HepG2 (cell line): ENCODE data around the gene SEBOX. TPM values are rescaled to one million over a fixed set of nuclear protein-coding genes. Genes with fewer than 3 reads are reported as not detected.

Experiments used
- ATAC-seq: fragments of 200-7000 bp; cut with Tn5 transposase; 3 replicates; pipeline ENCODE4 v1.9.1; 2020; ENCODE audit warnings: mild to moderate bottlenecking, moderate library complexity
- BruUV-seq: library from RNA; stranded (reverse); fragments of 400-500 nt; replicated peaks from 2 replicates; lab custom pipeline; 2021; lab: Mats Ljungman, UMichigan
- CTCF ChIA-PET: fragments of 300-600 bp; formaldehyde crosslinking; extraction: SDS; loops from one replicate; lab custom pipeline; 2021; ENCODE audit warnings: low total read pairs, inconsistent platforms, low intra/inter-chr PET ratio; lab: Yijun Ruan, JAX
- POLR2A ChIA-PET: fragments of 350-600 bp; sonication (Branson Sonifier 250); formaldehyde crosslinking; loops from one replicate; lab custom pipeline; 2020; ENCODE audit warnings: antibody characterized with exemption, inconsistent platforms; lab: Yijun Ruan, JAX
- DNase-seq: peaks from one replicate; pipeline ENCODE4 v3.0.0-alpha.2; 2015; ENCODE audit warnings: low spot score
- FAIRE-seq: peaks from 3 replicates; lab custom pipeline; 2011; peaks lifted over from hg19 to GRCh38; lab: Jason Lieb, UNC
- H2AFZ ChIP-seq: one replicate; pipeline ENCODE4 v1.6.1; 2011; ENCODE audit warnings: low read length, inconsistent platforms
- H3K27ac ChIP-seq: fragments of 300-600 bp; 3 replicates; pipeline ENCODE4 v1.8.0; 2011; ENCODE audit warnings: mixed run types, mild to moderate bottlenecking, mixed read lengths, low read length, inconsistent platforms; ENCODE audit not compliant: insufficient read depth; ENCODE audit errors: extremely low read length
- H3K27me3 ChIP-seq, 2 experiments: fragments of 200-600 bp in 1 of 2; 2 replicates in 1 of 2; 3 replicates in 1 of 2; pipeline versions ENCODE4 v1.6.0 to v1.8.0; 2011; ENCODE audit warnings: low read length in 2 of 2, mild to moderate bottlenecking in 2 of 2, moderate library complexity in 2 of 2, inconsistent platforms in 1 of 2; ENCODE audit not compliant: insufficient read depth in 2 of 2, control insufficient read depth in 1 of 2
- H3K36me3 ChIP-seq, 2 experiments: fragments of 200-600 bp in 1 of 2; replicated peaks in 1 of 2; 2 replicates in 1 of 2; 3 replicates in 1 of 2; pipeline versions ENCODE4 v1.5.1 to v1.8.0; 2011; ENCODE audit warnings: low read length in 2 of 2, inconsistent platforms in 1 of 2; ENCODE audit not compliant: insufficient read depth in 2 of 2, control insufficient read depth in 1 of 2
- H3K4me1 ChIP-seq: 2 replicates; pipeline ENCODE4 v1.5.1; 2012; ENCODE audit warnings: low read length, inconsistent platforms; ENCODE audit not compliant: insufficient read depth
- H3K4me2 ChIP-seq: 2 replicates; pipeline ENCODE4 v1.6.0; 2011; ENCODE audit warnings: low read depth, low read length, inconsistent platforms
- H3K4me3 ChIP-seq, 3 experiments: fragments of 200-600 bp in 1 of 3; sonication (generic), shearing (Covaris generic) in 1 of 3; replicated peaks in 1 of 3; 2 replicates each; pipeline ENCODE4 v1.5.1; 2011 to 2016; ENCODE audit warnings: low read length in 3 of 3, inconsistent platforms in 2 of 3, low read depth in 2 of 3, mild to moderate bottlenecking in 2 of 3, control low read depth in 1 of 3, mixed read lengths in 1 of 3; ENCODE audit not compliant: insufficient read depth in 1 of 3
- H3K79me2 ChIP-seq: one replicate; pipeline ENCODE4 v1.6.1; 2011; ENCODE audit warnings: low read length, inconsistent platforms; ENCODE audit not compliant: insufficient read depth
- H3K9ac ChIP-seq: 2 replicates; pipeline ENCODE4 v1.6.0; 2011; ENCODE audit warnings: mild to moderate bottlenecking, low read depth, low read length, inconsistent platforms; ENCODE audit not compliant: insufficient read depth
- H3K9me3 ChIP-seq: 2 replicates; pipeline ENCODE4 v1.5.1; 2012; ENCODE audit warnings: mild to moderate bottlenecking, low read length
- H4K20me1 ChIP-seq: 2 replicates; pipeline ENCODE4 v1.6.0; 2011; ENCODE audit warnings: inconsistent platforms, mild to moderate bottlenecking, low read length, moderate library complexity; ENCODE audit not compliant: insufficient read depth
- NFE2L2 ChIP-seq: fragments of 150-350 bp; IDR thresholded peaks from 2 replicates; pipeline ENCODE4 v1.6.1; 2014; ENCODE audit warnings: low read length
- PCBP1 ChIP-seq: fragments of 200-400 bp; formaldehyde crosslinking; IDR thresholded peaks from 2 replicates; pipeline ENCODE4 v1.6.1; 2017; ENCODE audit warnings: mild to moderate bottlenecking, low read depth, low read length, borderline replicate concordance
- ZNF766 ChIP-seq: sonication (generic); formaldehyde crosslinking; IDR thresholded peaks from 2 replicates; pipeline ENCODE4 v1.5.0; 2020; ENCODE audit warnings: missing genetic modification reagents, borderline replicate concordance
- ZNF773 ChIP-seq: sonication (generic); formaldehyde crosslinking; IDR thresholded peaks from 2 replicates; pipeline ENCODE4 v1.4.0; 2020; ENCODE audit warnings: missing genetic modification reagents, borderline replicate concordance
- ZNF879 ChIP-seq: sonication (generic); formaldehyde crosslinking; IDR thresholded peaks from 2 replicates; pipeline ENCODE4 v1.8.1; 2023; ENCODE audit warnings: missing genetic modification reagents
- WGBS: methylation state at CpG from one replicate; pipeline ENCODE4 v1.1.6; 2017; ENCODE audit warnings: low lambda C conversion rate; 5-methylcytosine and 5-hydroxymethylcytosine counted together
- in situ Hi-C: cut with HindIII; loops from 2 replicates; pipeline ENCODE4 v1.10.0; 2017; ENCODE audit warnings: low pct_unique_long_range_greater_than_20kb; ENCODE audit not compliant: extremely low pct_ligation_motif_present
- intact Hi-C: fragments of 100-400 bp; cut with micrococcal nuclease; formaldehyde crosslinking; loops from one replicate; pipeline ENCODE4 v1.10.0; 2022; ENCODE audit not compliant: unreplicated experiment
- microRNA-seq: library from miRNA; unstranded; fragments of <30 nt; microRNA quantifications from one replicate; pipeline ENCODE4, GENCODE V29; 2020
- polyA plus RNA-seq, 8 experiments: library from polyadenylated mRNA; depleted of rRNA in 3 of 8; stranded (reverse) in 7 of 8; unstranded in 1 of 8; fragments of >200 nt; fragmentation: Illumina TruSeq in 4 of 8; extraction: Trizol in 4 of 8; gene quantifications; 2 replicates each; pipeline versions ENCODE4 v1.2.1 to v1.2.3, GENCODE V29; 2011 to 2016; ENCODE audit warnings: low read depth in 4 of 8, missing spikeins in 1 of 8, mixed read lengths in 1 of 8; ENCODE audit not compliant: insufficient read depth in 1 of 8
- total RNA-seq, 5 experiments: library from RNA; depleted of rRNA; stranded (reverse); fragments of >200 nt; fragmentation: Illumina TruSeq; extraction: Trizol; gene quantifications; 2 replicates each; pipeline ENCODE4 v1.2.3, GENCODE V29; 2016; ENCODE audit warnings: low read depth in 1 of 5

Gene SEBOX
- total and polyA plus RNA-seq, 2 of the 13 experiments (the other 11 are each of a cell fraction or from before 2014, with no cell fraction given), result not detected

- ATAC-seq (no peak), FAIRE-seq (no peak), DNase-seq (no peak)
- ChIA-PET CTCF (no interaction called here), POLR2A (no interaction called here)
- peaks cover 31% of the 10 kb centered on the region for H3K4me1 ChIP-seq
- intact Hi-C loops, result no loop called here
- no peak overlapping the region for H3K27ac ChIP-seq
- BruUV-seq, result no TSS peak
- no peaks in the 10 kb centered on the region for H3K9me3 ChIP-seq
- in situ Hi-C loops, result loop anchor here (25.0 kb wide), 1 partner anchor 277 kb away; the partner anchor contains the start of gene NLK
- no peaks in the 10 kb centered on the region for H4K20me1 ChIP-seq
- no peak overlapping the region for H3K9ac ChIP-seq
- WGBS, result 20% methylated on average over 2 of the region's 2 CpGs
- no peak for TF ChIP-seq NFE2L2
- no peak for TF ChIP-seq ZNF766 (CRISPR knock-in tag)
- no peak for TF ChIP-seq PCBP1
- no peak for TF ChIP-seq ZNF879 (CRISPR knock-in tag)
- no peak for TF ChIP-seq ZNF773
- H2AFZ ChIP-seq, result no peak overlapping the region
- H3K4me3 ChIP-seq, result no peak overlapping the region
- peaks cover 7% of the 10 kb centered on the region for H3K79me2 ChIP-seq
- H3K27me3 ChIP-seq, result no peaks in the 10 kb centered on the region; a peak in 2 of 5 replicates
- no peaks in the 10 kb centered on the region for H3K36me3 ChIP-seq
- H3K4me2 ChIP-seq, result no peak overlapping the region
Observed at GRCh38 chr17:28313841-28314240, 51.2 kb downstream of the SEBOX start.

Small RNAs within 50 kb of the gene (microRNA-seq; reads per million reads assigned to microRNA genes)
- gene MIR4723, result 2.6 reads per million, percentile 16 among the genes with 10 or more reads in this experiment

Other genes starting within 250 kb of the SEBOX start
- gene TMEM97, start 46.0 kb downstream of the SEBOX start, total RNA-seq (2016; rRNA removed; fragmentation: Illumina TruSeq; extraction: Trizol), result 111 and 137 TPM in 2 replicates
- 51.5 and 69.6 TPM in 2 replicates for gene TMEM97, start 46.0 kb downstream of the SEBOX start, polyA plus RNA-seq (2011; rRNA removed)
- 23.4 and 28.0 TPM in 2 replicates for gene IFT20, start 29.7 kb downstream of the SEBOX start, total RNA-seq (2016; rRNA removed; fragmentation: Illumina TruSeq; extraction: Trizol)
- 33.9 and 37.8 TPM in 2 replicates for gene IFT20, start 29.7 kb downstream of the SEBOX start, polyA plus RNA-seq (2011; rRNA removed)
- 17.5 and 18.7 TPM in 2 replicates for gene TNFAIP1, start 29.4 kb downstream of the SEBOX start, total RNA-seq (2016; rRNA removed; fragmentation: Illumina TruSeq; extraction: Trizol)
- 40.6 and 42.8 TPM in 2 replicates for gene TNFAIP1, start 29.4 kb downstream of the SEBOX start, polyA plus RNA-seq (2011; rRNA removed)
- 114 and 127 TPM in 2 replicates for gene POLDIP2, start 7.7 kb downstream of the SEBOX start, total RNA-seq (2016; rRNA removed; fragmentation: Illumina TruSeq; extraction: Trizol)
- gene POLDIP2, start 7.7 kb downstream of the SEBOX start, polyA plus RNA-seq (2011; rRNA removed), result 85.9 and 86.0 TPM in 2 replicates
- gene VTN, start 5.1 kb upstream of the SEBOX start, total RNA-seq (2016; rRNA removed; fragmentation: Illumina TruSeq; extraction: Trizol), result 43.9 and 108 TPM in 2 replicates
- gene VTN, start 5.1 kb upstream of the SEBOX start, polyA plus RNA-seq (2011; rRNA removed), result 131 and 230 TPM in 2 replicates
- gene SARM1, start 6.5 kb upstream of the SEBOX start, total RNA-seq (2016; rRNA removed; fragmentation: Illumina TruSeq; extraction: Trizol), result 0.25 and 0.73 TPM in 2 replicates
- gene SARM1, start 6.5 kb upstream of the SEBOX start, polyA plus RNA-seq (2011; rRNA removed), result 0.86 and 1.1 TPM in 2 replicates
- gene SLC46A1, start 41.0 kb upstream of the SEBOX start, total RNA-seq (2016; rRNA removed; fragmentation: Illumina TruSeq; extraction: Trizol), result 9.4 and 22.6 TPM in 2 replicates
- 19.6 and 25.8 TPM in 2 replicates for gene SLC46A1, start 41.0 kb upstream of the SEBOX start, polyA plus RNA-seq (2011; rRNA removed)
- not detected in 2 replicates for gene SLC13A2, start 108.4 kb upstream of the SEBOX start, total RNA-seq (2016; rRNA removed; fragmentation: Illumina TruSeq; extraction: Trizol)
- 0.07 TPM in 1 of 2 replicates, not detected in the other for gene SLC13A2, start 108.4 kb upstream of the SEBOX start, polyA plus RNA-seq (2011; rRNA removed)
- not detected in 2 replicates for gene FOXN1, start 141.1 kb upstream of the SEBOX start, total RNA-seq (2016; rRNA removed; fragmentation: Illumina TruSeq; extraction: Trizol)
- gene FOXN1, start 141.1 kb upstream of the SEBOX start, polyA plus RNA-seq (2011; rRNA removed), result 0.01 TPM in 1 of 2 replicates, not detected in the other
- 7.8 and 10.4 TPM in 2 replicates for gene UNC119, start 187.4 kb upstream of the SEBOX start, total RNA-seq (2016; rRNA removed; fragmentation: Illumina TruSeq; extraction: Trizol)
- gene UNC119, start 187.4 kb upstream of the SEBOX start, polyA plus RNA-seq (2011; rRNA removed), result 57.6 and 63.1 TPM in 2 replicates
- gene PIGS, start 206.3 kb upstream of the SEBOX start, total RNA-seq (2016; rRNA removed; fragmentation: Illumina TruSeq; extraction: Trizol), result 26.6 and 42.6 TPM in 2 replicates
- gene PIGS, start 206.3 kb upstream of the SEBOX start, polyA plus RNA-seq (2011; rRNA removed), result 23.5 and 31.7 TPM in 2 replicates
- gene ALDOC, start 211.7 kb upstream of the SEBOX start, total RNA-seq (2016; rRNA removed; fragmentation: Illumina TruSeq; extraction: Trizol), result 15.4 and 16.9 TPM in 2 replicates
- gene ALDOC, start 211.7 kb upstream of the SEBOX start, polyA plus RNA-seq (2011; rRNA removed), result 60.9 and 86.5 TPM in 2 replicates
- 98.0 and 105 TPM in 2 replicates for gene SPAG5, start 233.8 kb upstream of the SEBOX start, total RNA-seq (2016; rRNA removed; fragmentation: Illumina TruSeq; extraction: Trizol)
- 28.2 and 41.4 TPM in 2 replicates for gene SPAG5, start 233.8 kb upstream of the SEBOX start, polyA plus RNA-seq (2011; rRNA removed)
- 1.9 and 5.0 TPM in 2 replicates for gene RSKR, start 249.0 kb upstream of the SEBOX start, total RNA-seq (2016; rRNA removed; fragmentation: Illumina TruSeq; extraction: Trizol)
- gene RSKR, start 249.0 kb upstream of the SEBOX start, polyA plus RNA-seq (2011; rRNA removed), result 8.6 and 10.4 TPM in 2 replicates